Right hindlimb (tissue), 1 donor: Measurements from ENCODE around the gene SPTSSA.
"Not testable (repeated sequence)": the region's sequence is repeated elsewhere in the genome, so short reads cannot be mapped to it uniquely, and the experiment has no call there.

Source experiments
- DNase-seq: peaks from one replicate; pipeline ENCODE4 v3.0.0-alpha.2; 2018

Gene SPTSSA

DNA sequence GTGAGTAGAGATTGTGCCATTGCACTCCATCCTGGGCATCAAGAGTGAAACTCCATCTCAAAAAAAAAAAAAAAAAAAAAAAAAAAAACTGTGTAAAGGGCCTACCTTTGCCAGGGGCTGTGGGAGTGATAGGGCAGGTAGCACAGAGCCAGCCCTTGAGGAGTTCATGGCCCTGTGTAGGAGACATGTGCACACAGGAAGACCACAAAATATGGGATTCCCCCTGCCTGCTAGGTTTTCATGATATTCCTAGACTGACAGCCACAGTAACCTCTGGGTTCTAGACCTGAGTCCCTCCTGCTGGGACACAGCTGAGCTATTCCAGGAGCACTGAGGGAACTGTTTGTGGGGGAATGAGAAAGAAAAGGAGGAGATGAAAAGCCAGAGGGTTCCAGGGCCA, 8.3 kb upstream of the SPTSSA start:
- no peak for DNase-seq

DNA sequence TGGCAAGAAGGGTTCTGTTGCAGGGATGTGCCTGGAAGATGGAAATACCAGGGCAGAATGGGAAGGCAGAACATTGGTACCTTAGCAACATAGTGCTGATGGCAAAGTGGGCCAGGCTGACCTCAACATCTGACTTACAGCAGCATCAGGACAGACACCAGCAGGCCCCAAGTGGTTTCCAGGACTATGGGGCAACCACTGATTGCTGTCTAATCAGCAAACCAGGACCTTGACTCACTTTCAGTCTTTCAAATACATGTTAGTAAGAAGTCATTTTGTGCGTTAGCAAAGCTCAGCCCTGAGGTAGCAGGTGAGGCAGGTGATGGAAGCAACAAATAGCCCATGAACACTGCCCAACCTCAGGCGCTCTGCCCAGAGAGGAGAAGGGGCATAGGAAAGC, 4.7 kb upstream of the SPTSSA start:
- DNase-seq: no peak

DNA sequence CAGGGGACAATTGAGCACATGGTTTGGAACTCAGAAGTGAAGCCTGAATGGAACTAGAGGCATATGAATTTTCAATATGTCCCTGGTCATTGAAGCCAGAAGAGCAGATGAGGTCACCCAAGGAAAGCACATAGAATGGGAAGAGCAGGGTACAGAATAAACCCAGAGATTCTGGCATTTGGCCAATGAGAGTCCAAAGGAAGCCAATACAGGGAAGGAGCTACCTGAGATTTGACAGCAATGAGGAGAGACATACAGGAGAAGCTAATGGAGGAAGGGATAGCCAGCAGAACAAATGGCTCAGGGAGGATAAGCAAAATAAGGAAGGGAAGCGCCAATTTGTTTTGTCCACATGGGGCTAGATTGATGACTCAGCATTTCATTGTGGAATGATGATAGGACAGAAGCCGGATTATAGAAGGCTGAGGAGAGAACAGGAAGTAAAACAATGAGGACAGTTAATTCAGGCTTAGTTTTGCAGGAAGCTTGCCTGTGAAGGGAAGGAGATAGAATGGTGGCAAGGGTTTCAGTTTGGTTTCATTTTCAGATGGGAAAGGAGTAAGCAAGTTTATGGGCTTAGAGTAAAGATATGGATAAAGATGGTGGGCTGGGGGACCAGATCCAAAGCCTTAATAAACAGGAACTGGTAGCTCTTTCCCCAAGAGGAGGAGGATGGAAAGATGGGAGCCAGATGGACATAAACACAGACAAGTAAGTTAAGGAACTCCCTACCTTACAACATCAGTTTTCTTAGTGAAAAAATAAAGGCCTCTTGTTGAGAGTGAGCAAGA, 3.2 kb upstream of the SPTSSA start:
- no peak for DNase-seq

DNA sequence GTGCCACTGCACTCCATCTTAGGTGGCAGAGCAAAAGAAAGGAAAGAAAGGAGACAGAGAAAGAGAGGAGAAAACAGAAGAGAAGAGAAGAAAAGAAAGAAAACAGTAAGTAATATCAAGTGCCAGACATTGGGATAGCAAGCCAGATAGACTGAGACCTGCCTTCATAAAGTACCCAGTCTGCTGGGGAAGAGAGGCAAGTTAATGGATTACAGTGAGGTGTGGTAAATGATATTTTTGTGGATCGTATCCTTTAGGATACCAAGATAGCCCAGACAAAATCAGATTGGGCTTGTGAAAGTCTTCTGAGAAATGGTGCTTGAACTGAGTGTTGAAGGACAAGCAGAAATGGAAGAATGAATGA, 1.5 kb upstream of the SPTSSA start:
- no peak for DNase-seq

DNA sequence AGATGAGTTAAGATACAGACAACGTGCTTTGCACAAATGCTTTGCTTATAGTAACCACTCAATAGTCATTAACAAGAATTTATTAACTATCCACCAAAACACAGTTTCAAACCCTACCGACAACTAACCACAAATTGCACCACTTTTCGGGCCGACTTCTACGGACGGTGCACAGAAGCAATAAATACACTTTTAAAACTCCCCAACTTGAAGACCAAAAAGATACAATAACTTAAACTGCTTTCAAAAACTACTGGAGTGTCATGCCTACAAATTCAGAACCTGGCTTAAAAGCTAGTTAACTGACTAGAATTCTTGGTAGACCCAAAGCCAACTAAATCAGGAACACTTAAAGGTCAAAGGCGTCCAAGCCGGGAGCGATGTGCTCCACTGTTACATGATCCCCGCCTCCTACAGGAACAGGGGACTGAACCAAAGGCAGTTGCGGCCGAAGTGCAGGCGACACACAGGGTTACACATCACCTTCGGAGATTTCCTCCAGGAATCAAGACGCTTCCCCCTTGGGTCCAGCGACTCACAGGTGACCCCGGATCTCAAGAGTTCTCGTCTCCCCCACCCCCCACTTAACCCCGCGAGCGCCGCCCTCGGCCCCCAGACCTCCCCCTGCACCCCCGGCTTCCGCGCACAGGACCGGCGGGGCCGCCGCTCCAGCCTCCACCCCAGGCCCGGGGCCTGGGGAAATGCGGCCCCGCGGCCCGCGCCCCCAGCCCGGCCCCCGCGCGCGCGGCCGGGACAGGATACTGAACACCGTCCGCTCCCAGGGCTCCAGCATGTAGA, 507 bp downstream of the SPTSSA start:
- no peak for DNase-seq

DNA sequence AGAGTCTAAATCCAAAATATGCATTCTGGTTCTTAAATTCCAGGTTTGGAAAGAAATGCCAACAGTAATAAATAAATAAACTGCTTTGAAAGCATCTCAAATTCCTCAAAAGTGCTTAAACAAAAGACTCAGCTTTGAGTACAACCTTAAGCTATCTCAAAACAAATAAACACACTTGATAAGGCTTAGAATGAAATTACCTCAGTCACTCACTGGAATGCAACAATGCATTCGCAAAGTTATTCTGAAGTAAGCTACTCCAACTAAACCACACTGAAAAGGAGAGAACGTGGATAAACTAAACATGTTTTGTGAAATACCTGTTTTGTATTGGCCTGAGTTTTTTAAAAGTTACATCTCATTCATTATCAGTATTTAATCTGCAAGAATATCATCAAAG, 1.2 kb downstream of the SPTSSA start:
- DNase-seq: no peak

DNA sequence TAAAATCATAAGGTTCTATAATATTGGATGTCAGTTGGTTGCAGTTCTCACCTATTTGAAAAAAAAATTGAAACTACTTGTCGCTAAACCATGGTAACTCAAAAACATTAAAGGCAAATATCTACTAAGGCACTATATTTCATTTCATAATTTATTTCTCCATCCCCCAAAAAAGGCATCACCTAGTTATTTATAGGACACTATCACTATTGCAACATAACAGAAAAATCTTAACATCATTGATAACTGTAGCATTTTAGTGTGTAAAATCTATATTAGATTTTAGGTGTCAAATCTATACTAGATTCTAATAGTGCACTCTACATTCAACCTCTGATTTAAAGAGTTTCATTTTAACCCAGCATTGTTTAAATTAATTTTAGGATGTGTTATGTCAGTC, 1.7 kb downstream of the SPTSSA start:
- no peak for DNase-seq

DNA sequence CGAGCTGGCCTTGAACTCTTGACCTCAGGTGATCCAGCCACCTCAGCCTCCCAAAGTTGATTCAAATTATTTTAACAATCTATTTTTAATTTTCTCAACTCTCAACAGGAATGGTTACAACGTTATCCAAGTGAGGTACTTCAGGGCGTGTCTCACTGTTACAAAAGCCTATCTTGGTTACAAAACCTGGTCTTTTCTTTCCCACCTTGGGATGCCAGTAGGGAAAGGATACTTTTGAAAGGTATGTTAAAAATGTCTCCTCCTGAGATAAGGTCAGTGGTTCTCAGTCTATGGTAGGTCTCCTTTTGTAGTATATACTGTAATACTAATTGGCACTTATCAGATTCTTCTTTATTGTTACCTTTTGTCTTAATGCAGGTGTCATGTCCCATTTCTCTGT, 4.9 kb downstream of the SPTSSA start:
- no peak for DNase-seq

DNA sequence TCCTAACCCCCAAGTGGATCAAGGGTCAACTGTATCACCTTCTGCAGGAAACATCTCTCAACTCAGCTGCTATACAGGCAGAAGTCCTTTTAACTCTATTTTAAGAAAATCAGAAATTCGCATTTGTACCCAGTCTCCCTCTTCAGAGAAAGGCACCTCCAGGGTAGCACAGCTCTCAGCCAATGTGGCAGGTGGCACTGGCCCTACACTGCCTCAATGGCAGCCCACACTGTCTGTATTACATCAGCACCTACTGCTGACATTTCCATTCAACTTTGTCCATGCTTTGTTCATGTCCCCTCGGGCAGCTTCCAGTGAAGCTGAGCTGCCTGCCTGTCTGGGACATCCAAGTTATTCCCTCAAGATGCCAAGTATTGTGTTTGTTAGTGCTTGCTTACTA, 8.8 kb downstream of the SPTSSA start:
- no peak for DNase-seq

DNA sequence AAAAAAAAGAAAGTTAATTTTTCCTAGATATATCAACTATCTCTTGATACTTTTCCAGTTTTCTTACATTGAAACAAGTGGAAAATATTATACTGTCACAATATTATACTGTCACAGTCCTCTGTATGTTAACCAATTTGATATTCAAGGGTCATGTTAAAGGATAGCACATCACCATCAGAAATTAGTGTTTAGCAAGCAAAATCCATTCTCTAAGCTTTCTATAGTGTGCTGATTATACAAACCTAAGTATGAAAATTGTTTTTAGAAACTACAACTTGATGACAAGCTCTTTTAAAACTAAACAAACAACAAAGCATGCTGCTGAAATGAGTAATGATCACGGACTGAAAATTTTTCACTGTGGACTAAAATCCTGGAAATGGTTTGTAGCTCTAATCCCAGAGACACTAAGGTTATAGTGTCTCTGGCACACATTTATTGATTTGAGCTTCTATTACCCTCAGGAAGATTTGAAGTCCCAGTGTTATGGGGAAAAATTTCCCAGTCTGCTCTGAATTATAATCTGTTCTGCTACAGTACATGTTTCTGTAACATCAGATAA, 9.7 kb downstream of the SPTSSA start:
- no peak for DNase-seq

DNA sequence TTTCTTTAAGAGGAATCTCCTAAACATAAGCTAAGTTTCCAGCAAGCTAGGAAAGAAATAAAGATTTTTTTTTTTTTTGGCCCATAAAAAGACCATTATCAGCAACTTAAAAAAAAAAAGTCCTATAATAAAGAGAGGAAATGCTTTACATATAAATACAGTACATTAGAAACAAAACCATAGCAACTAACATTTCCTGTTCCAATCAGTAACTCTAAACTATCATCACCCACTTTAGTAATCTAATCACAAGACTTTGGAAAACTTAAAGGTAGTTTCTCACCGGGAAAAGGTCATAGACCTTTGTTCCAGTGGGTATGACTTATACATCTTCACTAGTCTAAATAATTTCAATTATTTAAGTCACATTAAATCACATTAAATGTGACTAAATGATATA, 11.1 kb downstream of the SPTSSA start:
- no peak for DNase-seq

DNA sequence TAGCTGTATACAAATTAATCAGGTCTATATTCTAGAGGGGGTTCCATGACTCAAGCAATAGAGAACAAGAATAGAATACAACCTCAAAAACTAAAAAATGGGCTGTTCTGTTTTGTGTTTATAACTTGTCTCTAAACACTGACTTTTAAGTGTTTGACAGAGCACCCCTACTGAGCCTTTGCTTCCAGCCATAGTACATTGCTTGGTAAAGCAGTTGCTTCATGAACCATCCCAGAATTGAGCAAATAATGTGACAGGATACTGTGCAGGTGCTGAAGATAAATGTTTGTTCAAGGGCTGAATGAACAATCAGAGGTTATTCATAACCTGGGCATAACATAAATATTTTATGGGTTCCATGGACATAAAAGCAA, 11.5 kb downstream of the SPTSSA start:
- no peak for DNase-seq

DNA sequence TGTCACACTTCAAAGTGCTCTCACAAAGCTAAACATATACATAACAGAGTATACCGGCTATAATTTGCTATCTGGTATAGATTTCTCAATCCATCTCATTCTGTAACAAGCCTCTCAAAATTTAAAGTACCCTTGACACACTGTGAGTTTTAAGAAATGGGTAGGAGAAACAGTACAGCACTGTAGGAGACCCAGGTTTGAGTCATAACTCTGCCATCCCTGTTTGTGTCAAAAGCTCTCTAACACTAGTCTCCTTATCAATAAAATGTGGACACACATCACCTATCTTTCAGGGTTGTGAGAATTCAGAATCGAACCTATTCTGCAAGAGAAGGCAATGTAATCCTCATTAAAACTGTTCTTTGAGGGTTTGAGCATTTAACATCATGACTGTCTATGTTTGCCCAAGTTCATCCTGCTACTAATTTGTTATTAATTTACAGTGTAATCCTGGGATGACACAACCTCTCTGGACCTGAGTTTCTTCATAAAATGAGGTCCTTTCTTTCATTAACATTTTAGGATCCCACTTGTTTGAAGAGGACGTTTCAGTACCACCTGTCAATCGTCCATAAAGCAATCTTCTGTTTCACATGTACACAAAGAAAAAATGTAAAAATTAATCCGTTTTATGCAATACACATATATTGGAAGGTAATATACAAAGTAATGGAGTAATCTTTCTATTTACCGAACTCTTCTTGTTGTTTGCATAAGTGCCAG, 12.1 kb downstream of the SPTSSA start:
- no peak for DNase-seq

DNA sequence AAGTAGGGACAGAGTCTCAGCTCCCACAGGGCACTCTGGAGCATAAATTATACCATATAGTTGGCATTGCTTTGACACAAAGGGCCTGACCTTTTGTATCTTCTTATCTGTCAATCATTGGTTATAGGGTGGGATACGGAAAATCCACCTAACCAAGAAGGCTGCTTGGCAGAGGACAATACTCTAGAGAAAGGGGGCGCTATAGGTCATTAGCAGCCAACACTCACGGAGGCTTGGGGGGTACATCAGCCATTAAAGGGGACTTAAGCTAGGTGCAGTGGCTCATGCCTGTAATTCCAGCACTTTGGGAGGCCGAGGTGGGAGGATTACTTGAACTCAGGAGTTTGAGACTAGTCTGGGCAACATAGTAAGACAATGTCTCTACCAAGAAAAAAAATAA, 22.9 kb downstream of the SPTSSA start:
- no peak for DNase-seq

DNA sequence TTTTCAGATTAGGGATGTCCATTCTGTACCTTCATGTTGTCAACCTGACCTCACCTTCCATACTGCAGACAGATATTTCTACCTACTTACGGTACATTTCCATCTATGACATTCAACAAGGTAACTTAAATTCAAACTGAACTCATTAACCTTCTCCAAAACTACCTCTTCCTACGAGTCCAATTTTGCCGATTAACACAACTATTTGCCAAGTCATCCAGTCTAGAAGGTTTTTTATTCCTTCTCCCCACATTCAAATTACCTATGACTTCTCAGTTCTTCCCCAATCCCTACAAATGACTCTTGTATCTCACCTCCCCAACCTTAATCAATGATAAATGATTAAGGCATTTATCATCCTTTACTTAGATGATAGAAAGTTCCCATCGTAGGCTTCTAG, 23.6 kb downstream of the SPTSSA start:
- DNase-seq: no peak

DNA sequence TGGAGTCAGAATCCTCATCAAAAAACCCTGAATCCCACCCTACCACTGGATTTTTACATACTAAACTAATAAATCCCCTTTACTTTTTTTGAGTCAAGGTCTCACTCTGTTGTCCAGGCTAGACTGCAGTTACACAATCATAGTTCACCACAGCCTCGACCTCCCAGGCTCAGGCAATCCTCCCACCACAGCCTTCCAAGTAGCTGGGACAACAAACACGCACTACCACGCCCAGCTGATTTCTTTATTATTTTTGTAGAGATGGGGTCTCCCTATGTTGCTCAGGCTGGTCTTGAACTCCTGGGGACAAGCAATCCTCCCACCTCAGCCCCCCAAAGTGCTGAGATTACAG, 24.3 kb downstream of the SPTSSA start:
- no peak for DNase-seq

DNA sequence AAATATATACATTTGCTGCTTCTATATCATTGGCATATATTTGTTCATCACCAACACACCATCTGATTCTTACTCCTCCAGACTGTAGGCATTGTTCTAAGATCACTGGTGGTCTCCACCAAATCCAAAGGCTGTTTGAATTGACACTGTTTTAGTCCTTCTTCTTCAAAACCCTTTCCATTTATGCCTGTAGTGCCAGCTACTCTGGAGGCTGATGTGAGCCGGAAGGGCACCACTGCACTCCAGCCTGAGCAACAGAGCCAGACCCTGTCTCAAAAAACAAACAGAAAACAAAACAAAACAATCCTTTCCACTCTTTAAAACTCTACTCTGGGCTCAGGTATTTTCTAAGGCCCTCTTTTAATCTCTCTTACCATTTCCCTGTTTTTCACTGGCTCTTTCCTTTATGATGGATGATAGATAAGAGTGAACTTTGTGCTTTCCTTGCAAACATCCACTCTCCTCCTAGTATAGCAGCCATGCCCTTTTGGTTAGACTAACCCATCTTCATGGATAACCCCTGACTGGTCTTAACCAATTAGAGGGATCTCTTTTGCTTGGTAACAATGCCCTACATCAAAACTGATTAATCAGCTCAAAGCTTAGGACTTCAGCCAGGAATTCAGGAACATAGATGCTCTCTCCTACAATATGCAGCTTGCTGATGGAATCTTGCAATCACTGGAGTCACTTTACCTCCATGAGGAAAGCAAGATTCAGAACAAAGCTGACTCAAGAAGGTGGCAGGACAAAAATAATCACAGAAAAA, 24.9 kb downstream of the SPTSSA start:
- DNase-seq: no peak

DNA sequence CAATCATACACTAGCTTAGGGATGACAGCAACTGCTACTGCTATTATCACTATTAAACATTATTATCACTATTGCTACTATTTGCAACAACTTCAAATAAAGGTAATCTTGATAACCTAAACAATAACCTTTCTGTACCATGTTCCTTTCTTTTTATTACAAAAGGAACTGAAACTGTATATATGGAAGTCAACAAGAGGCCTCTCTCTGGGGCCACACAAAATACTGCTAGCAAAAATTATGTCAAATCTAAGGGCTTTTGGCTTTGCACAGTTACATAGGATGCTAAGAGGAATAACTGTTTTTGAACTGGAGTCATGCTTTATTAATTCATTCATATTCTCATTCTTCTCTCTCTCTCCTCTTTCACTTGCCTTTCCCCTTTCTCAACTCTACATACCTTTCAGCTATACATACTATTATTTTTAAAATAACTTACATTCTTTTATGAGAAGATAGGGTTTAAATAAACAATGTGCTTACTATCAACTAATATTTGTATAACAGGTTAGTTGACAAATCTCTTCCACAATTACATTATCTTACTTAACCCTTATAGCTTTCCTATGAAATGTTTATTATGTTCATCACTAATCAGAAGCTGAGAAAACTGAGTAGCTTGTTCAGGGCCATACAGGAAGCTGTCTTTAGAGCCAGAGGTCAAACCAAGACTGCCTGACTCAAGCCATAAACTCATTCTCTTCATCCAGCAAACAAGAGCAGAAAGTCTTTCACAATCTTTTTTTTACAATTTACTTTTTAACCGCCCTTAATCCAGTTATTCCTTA, 25.7 kb downstream of the SPTSSA start:
- no peak for DNase-seq

DNA sequence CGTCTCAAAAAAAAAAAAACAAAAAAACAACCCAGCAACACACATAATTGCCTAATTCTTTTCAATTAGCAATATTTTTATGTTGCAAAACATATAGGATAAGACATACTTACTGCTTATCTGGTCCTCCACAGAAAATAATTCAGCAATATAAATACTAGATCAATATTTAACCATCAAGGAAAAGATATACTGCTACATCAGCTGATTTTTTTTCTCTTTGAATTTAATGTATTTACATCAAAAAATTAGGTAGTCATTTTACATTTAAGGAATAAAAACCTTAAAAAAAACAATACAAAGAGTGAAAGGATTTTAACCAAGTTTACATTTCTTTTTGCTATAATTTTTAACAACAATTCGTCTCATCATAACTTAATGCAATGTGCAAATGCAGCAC, 28.1 kb downstream of the SPTSSA start:
- DNase-seq: no peak

DNA sequence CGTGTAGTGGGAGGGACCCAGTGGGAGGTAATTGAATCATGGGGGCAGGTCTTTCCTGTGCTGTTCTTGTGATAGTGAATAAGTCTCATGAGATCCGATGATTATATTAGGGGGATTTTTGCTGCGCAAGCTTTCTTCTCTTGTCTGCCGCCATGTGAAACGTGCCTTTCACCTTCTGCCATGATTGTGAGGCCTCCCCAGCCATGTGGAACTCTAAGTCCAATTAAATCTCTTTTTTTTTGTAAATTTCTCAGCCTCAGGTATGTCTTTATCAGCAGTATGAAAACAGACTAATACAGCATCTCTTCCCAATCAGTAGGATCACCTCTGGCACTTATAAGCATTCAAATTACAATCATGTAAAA, 34.0 kb downstream of the SPTSSA start:
- DNase-seq: not testable (repeated sequence)

DNA sequence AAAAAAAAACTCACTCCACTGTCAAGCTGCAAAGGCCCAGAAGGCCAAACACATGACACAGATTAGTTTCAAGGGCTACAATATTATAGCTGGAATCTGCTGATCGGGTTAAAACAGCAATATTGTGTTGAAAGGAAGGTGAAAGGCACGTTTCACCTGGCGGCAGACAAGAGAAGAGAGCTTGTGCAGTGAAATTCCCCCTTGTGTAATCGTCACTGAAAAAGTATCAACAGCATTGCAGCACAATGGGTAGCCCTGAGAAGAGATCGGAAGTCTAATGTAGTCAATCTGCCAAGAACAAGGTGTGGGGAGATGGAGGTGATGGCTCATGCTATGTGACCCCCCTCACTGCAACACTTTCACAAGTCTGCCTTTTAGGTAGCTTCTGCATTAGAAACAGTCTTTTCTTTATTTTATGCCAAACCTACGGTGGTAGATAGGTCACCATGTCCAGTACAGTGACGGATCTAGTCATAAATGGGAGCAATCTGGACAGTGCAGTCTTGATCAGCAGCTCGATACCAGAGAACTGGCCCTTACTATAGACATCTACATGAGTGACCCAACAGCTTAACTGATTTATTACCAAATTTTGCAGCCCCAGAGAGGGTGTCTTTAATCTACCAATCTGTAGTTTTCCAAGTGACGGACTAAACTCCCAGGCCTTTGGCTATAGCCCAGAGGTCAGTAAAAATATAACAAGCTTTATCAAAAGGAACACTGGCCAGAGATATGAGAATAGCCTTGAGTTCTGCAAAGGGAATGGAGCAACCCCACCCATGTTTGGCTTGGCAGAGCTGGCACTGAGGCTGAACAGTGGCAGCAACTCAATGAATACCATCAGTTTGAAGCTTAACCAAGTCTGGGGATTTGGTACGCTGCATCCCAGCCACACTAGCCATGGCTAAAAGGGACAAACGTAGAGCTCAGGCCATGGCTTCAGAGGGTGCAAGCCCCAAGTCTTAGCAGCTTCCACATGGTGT, 35.4 kb downstream of the SPTSSA start:
- no peak for DNase-seq
